B cell (primary cell): ENCODE data around the gene AGFG2. TPM values are rescaled to one million over a fixed set of nuclear protein-coding genes. Genes with fewer than 3 reads are reported as not detected.
"Not testable (repeated sequence)": the region's sequence is repeated elsewhere in the genome, so short reads cannot be mapped to it uniquely, and the experiment has no call there.

Source experiments
- ATAC-seq: fragments of 200-7000 bp; cut with Tn5 transposase; one replicate; pipeline ENCODE4 v1.10.0; 2021; ENCODE audit warnings: low read depth, mild to moderate bottlenecking, moderate number of reproducible peaks, moderate library complexity
- CTCF ChIA-PET: fragments of 350-600 bp; sonication (Branson Sonifier 250); formaldehyde crosslinking; loops from one replicate; lab custom pipeline; 2021; ENCODE audit warnings: antibody characterized with exemption, inconsistent platforms; lab: Charles Lee
- POLR2A ChIA-PET: fragments of 350-600 bp; sonication (Branson Sonifier 250); formaldehyde crosslinking; loops from one replicate; lab custom pipeline; 2021; ENCODE audit warnings: antibody characterized with exemption; lab: Charles Lee
- DNase-seq: peaks from one replicate; pipeline ENCODE4 v3.0.0; 2013
- H2AFZ ChIP-seq: 2 replicates; pipeline ENCODE4 v1.6.1; 2012; ENCODE audit warnings: mild to moderate bottlenecking, low read depth, low read length; ENCODE audit not compliant: insufficient read depth, poor library complexity, severe bottlenecking
- H3K27ac ChIP-seq, 2 donors: 1 replicate in 1 of 2; 2 replicates in 1 of 2; pipeline ENCODE4 v1.5.1; 2012 to 2013; ENCODE audit warnings: low read length in 2 of 2, mild to moderate bottlenecking in 2 of 2, moderate library complexity in 1 of 2
- H3K27me3 ChIP-seq, 4 experiments: fragments of 200-600 bp in 1 of 4; sonication (generic) in 1 of 4; replicated peaks in 1 of 4; 1 replicate in 2 of 4; 2 replicates in 2 of 4; pipeline versions ENCODE4 v1.6.1 to v1.7.0; 2013 to 2016; ENCODE audit warnings: low read length in 3 of 4, mild to moderate bottlenecking in 2 of 4, mixed read lengths in 1 of 4, moderate library complexity in 1 of 4; ENCODE audit not compliant: insufficient read depth in 4 of 4, control insufficient read depth in 3 of 4; ENCODE audit errors: control extremely low read depth in 1 of 4
- H3K36me3 ChIP-seq, 2 experiments: replicated peaks in 1 of 2; 1 replicate in 1 of 2; 2 replicates in 1 of 2; pipeline versions ENCODE4 v1.6.1 to v1.7.1; 2013; ENCODE audit warnings: low read length in 1 of 2; ENCODE audit not compliant: insufficient read depth in 2 of 2, control insufficient read depth in 1 of 2; ENCODE audit errors: control extremely low read depth in 1 of 2, extremely low read depth in 1 of 2
- H3K4me1 ChIP-seq, 2 donors: fragments of 200-600 bp in 1 of 2; sonication (generic) in 1 of 2; 1 replicate in 1 of 2; 2 replicates in 1 of 2; pipeline versions ENCODE4 v1.5.1 to v1.6.1; 2013 to 2017; ENCODE audit warnings: low read length in 2 of 2; ENCODE audit not compliant: control insufficient read depth in 2 of 2, insufficient read depth in 2 of 2
- H3K4me2 ChIP-seq: replicated peaks from 2 replicates; pipeline ENCODE3; 2012; ENCODE audit warnings: mild to moderate bottlenecking, low read depth, low read length; ENCODE audit not compliant: poor library complexity, severe bottlenecking
- H3K4me3 ChIP-seq, 5 experiments: fragments of 200-600 bp in 1 of 5; sonication (generic) in 1 of 5; 1 replicate in 3 of 5; 2 replicates in 2 of 5; pipeline versions ENCODE4 v1.5.1 to v1.7.0; 2011 to 2016; ENCODE audit warnings: low read length in 4 of 5, mild to moderate bottlenecking in 4 of 5, low read depth in 2 of 5, control low read depth in 1 of 5, moderate library complexity in 1 of 5; ENCODE audit not compliant: insufficient read depth in 1 of 5; ENCODE audit errors: control extremely low read depth in 1 of 5, extremely low read depth in 1 of 5
- H3K79me2 ChIP-seq: fragments of 200-600 bp; sonication (generic); one replicate; pipeline ENCODE4 v1.6.0; 2016; ENCODE audit warnings: low read length; ENCODE audit not compliant: control insufficient read depth, insufficient read depth
- H3K9ac ChIP-seq: fragments of 200-600 bp; sonication (generic); 2 replicates; pipeline ENCODE4 v1.6.1; 2017; ENCODE audit warnings: mild to moderate bottlenecking, low read length, moderate library complexity
- H3K9me3 ChIP-seq, 3 donors: one replicate each; pipeline versions ENCODE4 v1.6.1 to v1.7.1; 2013; ENCODE audit warnings: low read length in 2 of 3; ENCODE audit not compliant: control insufficient read depth in 2 of 3, insufficient read depth in 1 of 3; ENCODE audit errors: control extremely low read depth in 1 of 3
- H4K20me1 ChIP-seq: 2 replicates; pipeline ENCODE4 v1.6.0; 2012; ENCODE audit warnings: mild to moderate bottlenecking, low read length; ENCODE audit not compliant: insufficient read depth, control insufficient read depth, poor library complexity, severe bottlenecking
- H3K27ac Mint-ChIP-seq: one replicate; pipeline ENCODE4 v1.8.0; 2021; ENCODE audit warnings: mixed read lengths
- H3K27me3 Mint-ChIP-seq: one replicate; pipeline ENCODE4 v1.8.0; 2021; ENCODE audit warnings: mixed read lengths
- H3K4me1 Mint-ChIP-seq: one replicate; pipeline ENCODE4 v1.8.0; 2021; ENCODE audit warnings: mixed read lengths
- H3K4me3 Mint-ChIP-seq: one replicate; pipeline ENCODE4 v1.8.0; 2021; ENCODE audit warnings: mixed read lengths
- H3K9me3 Mint-ChIP-seq: one replicate; pipeline ENCODE4 v1.8.0; 2022; ENCODE audit warnings: mixed read lengths; ENCODE audit not compliant: insufficient read depth
- EZH2 ChIP-seq: IDR thresholded peaks from 2 replicates; pipeline ENCODE4 v1.6.1; 2012; ENCODE audit warnings: borderline replicate concordance, low read depth, mild to moderate bottlenecking, moderate library complexity, low read length; ENCODE audit not compliant: insufficient read depth, poor library complexity, severe bottlenecking
- WGBS: methylation state at CpG from one replicate; pipeline ENCODE4 v1.1.5; 2013; ENCODE audit warnings: missing lambda C conversion rate; ENCODE audit not compliant: insufficient coverage; 5-methylcytosine and 5-hydroxymethylcytosine counted together
- intact Hi-C: fragments of 100-400 bp; cut with micrococcal nuclease; formaldehyde crosslinking; loops from one replicate; pipeline ENCODE4 v1.10.0; 2022
- polyA plus RNA-seq: library from polyadenylated mRNA; depleted of rRNA; stranded (reverse); fragments of >200 nt; gene quantifications from 2 replicates; pipeline ENCODE4 v1.2.3, GENCODE V29; 2012
- total RNA-seq, 2 donors: library from RNA; stranded (reverse); fragments of 120-200 nt in 1 of 2; gene quantifications; 1 replicate in 1 of 2; 2 replicates in 1 of 2; pipeline versions ENCODE4 v1.2.3 to v1.2.4, GENCODE V29; 2013 to 2022
- TF ChIP-seq, protein P1 (sequence below): fragments of 200-600 bp; IDR thresholded peaks from one replicate; pipeline ENCODE4 v1.8.0; 2022; ENCODE audit warnings: antibody characterized with exemption, mild to moderate bottlenecking

Gene AGFG2
- total and polyA plus RNA-seq, 2 donors (not counting 1 experiment from before 2014, with no cell fraction given): 11.0 TPM

DNA sequence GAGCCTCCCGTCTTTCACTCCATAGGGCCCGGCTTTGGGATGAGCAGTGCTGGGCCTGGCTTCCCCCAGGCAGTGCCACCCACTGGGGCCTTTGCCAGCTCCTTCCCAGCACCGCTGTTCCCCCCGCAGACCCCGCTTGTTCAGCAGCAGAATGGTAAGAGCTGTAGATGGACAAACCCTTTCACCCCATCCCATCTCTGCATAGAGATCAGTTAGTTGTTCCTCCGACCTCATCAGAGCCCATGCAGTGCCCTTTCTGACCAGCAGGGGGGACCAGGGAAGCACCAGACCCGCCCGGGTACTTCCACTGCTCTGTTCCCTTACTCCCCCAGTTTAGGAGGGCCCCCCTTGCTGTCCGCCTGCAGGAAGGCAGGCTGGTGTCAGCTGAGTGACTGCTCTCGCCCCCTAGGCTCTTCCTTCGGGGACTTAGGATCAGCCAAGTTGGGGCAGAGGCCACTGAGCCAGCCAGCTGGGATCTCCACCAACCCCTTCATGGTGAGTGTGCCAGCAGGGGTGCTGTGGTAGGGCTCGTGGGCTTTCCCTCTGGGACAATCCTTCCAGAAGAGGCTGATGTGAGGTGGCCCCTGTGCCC, 24.9 kb downstream of the AGFG2 start:
- Mint-ChIP-seq H3K4me3 (no peak overlapping the region), H3K27me3 (no peaks in the 10 kb centered on the region), H3K4me1 (peaks cover 26% of the 10 kb centered on the region), H3K9me3 (no peaks in the 10 kb centered on the region), H3K27ac (no peak overlapping the region)
- H3K4me1 ChIP-seq: peaks cover 20 to 29% of the 10 kb centered on the region in 2 donors
- intact Hi-C loops: loop anchor here (1.0 kb wide), 5 partner anchors 24 to 288 kb away; partner anchors contain the start of gene SLC12A9
- ChIA-PET CTCF (interaction anchor here (0.6 to 9.8 kb wide), 26 partner anchors 10 to 285 kb away, joined by 3 to 226 read pairs (median 4); partner anchors contain the start of genes AGFG2, FBXO24, GIGYF1 and LRCH4), POLR2A (interaction anchor here (0.7 to 1.6 kb wide), 3 partner anchors 20 to 25 kb away, joined by 3 to 5 read pairs (median 4); partner anchors contain the start of genes FBXO24 and LRCH4)
- H2AFZ ChIP-seq: peak overlapping the region; percentile 43
- no peaks in the 10 kb centered on the region for H3K9me3 ChIP-seq
- H3K9ac ChIP-seq: no peak overlapping the region
- ATAC-seq (peak; percentile 77), DNase-seq (peak; percentile 85)
- no peak overlapping the region for H3K27ac ChIP-seq
- no peaks in the 10 kb centered on the region for H3K79me2 ChIP-seq
- H3K4me2 ChIP-seq: peak overlapping the region; percentile 7
- H3K36me3 ChIP-seq: peaks cover 0 to 8% of the 10 kb centered on the region in 2 experiments
- H3K4me3 ChIP-seq: no peak overlapping the region
- TF ChIP-seq EZH2: no peak
- TF ChIP-seq, protein P1, sequence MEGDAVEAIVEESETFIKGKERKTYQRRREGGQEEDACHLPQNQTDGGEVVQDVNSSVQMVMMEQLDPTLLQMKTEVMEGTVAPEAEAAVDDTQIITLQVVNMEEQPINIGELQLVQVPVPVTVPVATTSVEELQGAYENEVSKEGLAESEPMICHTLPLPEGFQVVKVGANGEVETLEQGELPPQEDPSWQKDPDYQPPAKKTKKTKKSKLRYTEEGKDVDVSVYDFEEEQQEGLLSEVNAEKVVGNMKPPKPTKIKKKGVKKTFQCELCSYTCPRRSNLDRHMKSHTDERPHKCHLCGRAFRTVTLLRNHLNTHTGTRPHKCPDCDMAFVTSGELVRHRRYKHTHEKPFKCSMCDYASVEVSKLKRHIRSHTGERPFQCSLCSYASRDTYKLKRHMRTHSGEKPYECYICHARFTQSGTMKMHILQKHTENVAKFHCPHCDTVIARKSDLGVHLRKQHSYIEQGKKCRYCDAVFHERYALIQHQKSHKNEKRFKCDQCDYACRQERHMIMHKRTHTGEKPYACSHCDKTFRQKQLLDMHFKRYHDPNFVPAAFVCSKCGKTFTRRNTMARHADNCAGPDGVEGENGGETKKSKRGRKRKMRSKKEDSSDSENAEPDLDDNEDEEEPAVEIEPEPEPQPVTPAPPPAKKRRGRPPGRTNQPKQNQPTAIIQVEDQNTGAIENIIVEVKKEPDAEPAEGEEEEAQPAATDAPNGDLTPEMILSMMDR: peak; percentile 94
- H4K20me1 ChIP-seq: no peaks in the 10 kb centered on the region
- 29% methylated on average over 12 of the region's 12 CpGs for WGBS
- H3K27me3 ChIP-seq: no peaks in the 10 kb centered on the region

DNA sequence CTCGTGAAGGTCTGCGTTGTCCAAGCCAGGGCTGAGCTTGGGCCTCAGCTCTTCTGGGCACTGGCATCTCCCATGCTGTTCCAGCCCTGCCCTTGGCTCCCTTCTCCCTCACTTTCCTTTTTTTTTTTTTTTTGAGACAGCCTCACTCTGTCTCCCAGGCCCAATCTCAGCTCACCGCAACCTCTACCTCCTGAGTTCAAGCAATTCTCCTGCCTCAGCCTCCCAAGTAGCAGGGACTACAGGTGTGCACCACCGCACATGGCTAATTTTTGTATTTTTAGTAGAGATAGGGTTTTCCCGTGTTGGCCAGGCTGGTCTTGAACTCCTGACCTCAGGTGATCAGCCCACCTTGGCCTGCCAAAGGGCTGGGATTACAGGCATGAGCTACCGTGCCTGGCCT, 25.4 kb downstream of the AGFG2 start:
- H3K27ac Mint-ChIP-seq, DNase-seq, H3K36me3 ChIP-seq, H3K9ac ChIP-seq, H3K9me3 Mint-ChIP-seq, H3K9me3 ChIP-seq, H3K4me3 ChIP-seq, H2AFZ ChIP-seq, H3K4me2 ChIP-seq, ATAC-seq, H4K20me1 ChIP-seq, H3K27me3 ChIP-seq, H3K27ac ChIP-seq, H3K79me2 ChIP-seq, H3K4me3 Mint-ChIP-seq, H3K27me3 Mint-ChIP-seq: not testable (repeated sequence)
- POLR2A ChIA-PET: interaction anchor here (0.7 to 1.6 kb wide), 3 partner anchors 20 to 25 kb away, joined by 3 to 5 read pairs (median 4); partner anchors contain the start of genes FBXO24 and LRCH4
- CTCF ChIA-PET: interaction anchor here (0.6 to 9.8 kb wide), 25 partner anchors 10 to 285 kb away, joined by 3 to 226 read pairs (median 4); partner anchors contain the start of genes AGFG2, FBXO24, GIGYF1 and LRCH4
- peaks cover 25 to 34% of the 10 kb centered on the region in 2 donors for H3K4me1 ChIP-seq
- peaks cover 31% of the 10 kb centered on the region for H3K4me1 Mint-ChIP-seq
- WGBS: 86% methylated on average over 3 of the region's 6 CpGs
- intact Hi-C loops: loop anchor here (1.0 kb wide), 5 partner anchors 24 to 288 kb away; partner anchors contain the start of gene SLC12A9
